ENCODE data around the gene CELF2.

The CELF2 gene

DNA sequence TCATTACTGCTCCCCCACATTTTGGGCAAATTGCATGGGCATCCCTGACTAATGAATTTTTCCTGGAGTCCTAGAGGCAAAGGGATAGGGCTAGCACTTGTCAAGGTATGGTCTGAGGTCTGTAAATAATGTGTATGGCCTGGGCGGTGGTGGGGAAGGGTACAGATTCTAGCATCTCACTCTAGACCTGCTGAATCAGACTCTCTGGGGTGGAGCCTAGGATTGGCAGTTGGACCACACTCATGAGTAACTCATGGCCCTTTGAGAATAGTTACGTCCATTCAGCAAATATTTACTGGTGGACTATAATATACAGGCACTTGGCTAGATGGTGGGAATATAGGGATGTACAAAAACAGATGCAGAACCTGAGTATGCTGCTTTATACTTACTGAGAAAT is 118.0 kb downstream of the CELF2 start:
- no peak for DNase-seq

- DNase-seq: no peak
Observed at GRCh38 chr10:11138314-11139033, 120.8 kb downstream of the CELF2 start.

GRCh38 chr10:11140963-11141362 is 123.3 kb downstream of the CELF2 start:
- no peak for DNase-seq

GRCh38 chr10:11141571-11142091 is 124.0 kb downstream of the CELF2 start:
- no peak for DNase-seq

- DNase-seq: no peak
Observed at GRCh38 chr10:11142777-11143176, 125.1 kb downstream of the CELF2 start.

GRCh38 chr10:11143242-11143641 is 125.6 kb downstream of the CELF2 start:
- no peak for DNase-seq

DNA sequence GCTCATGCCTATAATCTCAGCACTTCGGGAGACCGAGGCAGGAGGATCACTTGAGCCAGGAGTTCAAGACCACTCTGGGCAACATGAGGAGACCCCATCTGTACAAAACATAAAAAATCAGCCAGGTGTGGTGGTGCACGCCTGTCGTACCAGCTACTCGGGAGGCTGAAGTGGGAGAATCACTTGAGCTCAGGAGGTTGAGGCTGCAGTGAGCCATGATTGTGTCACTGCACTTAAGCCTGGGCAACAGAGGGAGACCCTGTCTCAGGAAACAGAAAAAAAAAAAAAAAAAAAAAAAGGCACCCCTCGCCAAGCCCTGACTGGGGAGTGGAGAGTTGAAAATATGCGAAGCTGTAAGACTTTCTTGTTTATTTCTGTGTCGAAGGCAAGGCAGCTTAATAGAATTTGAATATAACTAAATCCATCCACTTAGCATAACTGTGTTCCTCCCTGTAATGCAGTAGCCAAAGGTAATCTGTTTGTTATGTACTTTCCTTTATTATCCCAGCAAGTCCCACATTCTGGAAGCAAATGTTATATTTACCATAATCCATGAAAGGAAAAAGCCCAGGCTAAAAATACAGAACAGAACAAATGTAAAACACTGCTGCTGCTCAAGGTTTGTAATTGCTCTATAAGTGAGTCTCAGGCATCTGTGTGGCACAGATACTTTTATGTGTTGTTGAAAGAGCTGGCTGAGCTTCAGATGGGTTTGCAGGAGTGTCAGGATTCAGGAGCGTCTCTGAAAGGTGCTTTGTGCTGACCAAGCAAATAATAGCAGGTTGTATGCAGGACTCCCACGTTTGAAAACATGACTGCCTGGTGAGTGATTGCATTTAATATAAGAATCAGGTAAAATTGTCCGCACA is 127.2 kb downstream of the CELF2 start:
- no peak for DNase-seq

GRCh38 chr10:11145495-11145855 is 127.8 kb downstream of the CELF2 start:
- no peak for DNase-seq

GRCh38 chr10:11146402-11147171 is 128.9 kb downstream of the CELF2 start:
- DNase-seq: peak; percentile 30

DNA sequence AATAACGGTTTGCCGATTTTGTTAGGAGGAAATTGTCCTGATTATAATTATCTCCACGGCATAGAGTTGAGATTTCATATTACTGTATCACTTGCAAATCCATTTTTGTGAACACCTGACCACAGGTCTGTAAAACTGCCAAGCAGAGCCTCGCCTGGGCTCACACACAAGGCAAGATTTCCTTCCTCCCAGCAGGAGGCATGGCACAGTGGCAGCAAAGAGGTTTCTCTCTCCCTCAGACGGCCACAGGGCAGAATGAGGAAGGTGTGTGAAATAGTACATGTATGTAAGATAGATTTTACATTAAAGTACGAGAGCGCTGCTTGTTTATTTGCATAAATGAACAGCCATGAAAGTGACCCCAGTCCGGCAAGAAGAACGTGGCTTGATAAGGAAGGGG is 130.1 kb downstream of the CELF2 start:
- DNase-seq: no peak

- DNase-seq: peak; percentile 24
Observed at GRCh38 chr10:11148142-11149028, 130.7 kb downstream of the CELF2 start.

GRCh38 chr10:11149807-11150141 is 132.1 kb downstream of the CELF2 start:
- peak; percentile 23 for DNase-seq

- DNase-seq: no peak
Observed at GRCh38 chr10:11150231-11150731, 132.6 kb downstream of the CELF2 start.

GRCh38 chr10:11150879-11151415 is 133.3 kb downstream of the CELF2 start:
- no peak for DNase-seq

DNA sequence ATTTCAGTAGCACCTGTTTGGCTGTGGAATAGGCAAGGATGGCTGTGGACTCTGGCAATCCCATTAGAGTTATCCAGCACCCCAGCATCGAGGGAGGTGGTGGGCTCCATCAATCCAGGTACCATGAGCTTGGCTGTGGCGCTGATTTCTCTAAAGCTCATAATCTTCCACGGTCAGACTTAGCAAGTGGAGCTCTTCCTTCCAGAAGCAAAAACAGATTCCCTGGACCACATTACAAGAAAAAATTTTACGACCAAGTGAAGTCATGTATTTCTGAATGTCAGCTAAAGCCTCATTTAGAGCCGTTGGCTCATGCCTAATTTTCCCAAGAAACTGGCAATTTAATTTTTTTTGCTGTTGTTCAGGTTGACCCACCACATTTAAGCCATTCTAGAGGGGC is 135.1 kb downstream of the CELF2 start:
- no peak for DNase-seq

DNA sequence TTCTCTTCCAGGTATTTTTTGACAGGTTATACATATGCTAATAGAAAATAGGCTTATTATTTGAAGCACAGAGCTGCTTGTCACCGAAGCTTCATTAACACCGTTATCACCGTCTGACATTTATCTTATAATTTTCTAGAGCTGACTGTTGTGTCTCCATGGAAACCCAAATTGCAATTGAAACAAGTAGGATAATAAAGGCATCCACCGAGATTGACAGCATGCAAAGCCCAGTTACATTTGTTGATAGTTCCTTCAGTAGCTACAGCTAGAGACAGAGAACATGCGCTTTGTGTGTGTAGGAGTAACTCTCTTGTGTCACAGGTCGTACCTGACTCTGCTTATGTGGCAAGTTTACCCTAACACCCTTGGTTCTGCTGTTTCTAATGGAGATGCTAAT is 135.6 kb downstream of the CELF2 start:
- DNase-seq: no peak

DNA sequence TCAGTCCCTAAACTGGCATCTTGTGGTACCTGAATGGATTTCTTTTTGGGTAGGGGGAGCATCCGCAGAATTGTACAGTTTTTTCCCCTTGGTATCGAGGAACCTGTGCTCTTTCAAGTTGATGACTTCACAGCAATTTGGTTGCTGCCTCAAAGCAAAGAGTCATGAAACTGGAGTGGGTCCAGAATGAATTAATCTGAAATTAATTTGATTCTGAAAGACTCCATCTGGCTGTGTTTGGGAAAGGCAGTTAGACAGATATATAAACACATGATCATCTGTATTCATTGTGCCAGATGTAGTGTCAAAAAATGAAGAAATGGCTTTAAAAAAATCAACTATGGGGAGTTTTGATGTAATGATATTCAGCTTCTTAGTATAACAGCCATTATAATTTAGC is 136.1 kb downstream of the CELF2 start:
- DNase-seq: no peak

DNA sequence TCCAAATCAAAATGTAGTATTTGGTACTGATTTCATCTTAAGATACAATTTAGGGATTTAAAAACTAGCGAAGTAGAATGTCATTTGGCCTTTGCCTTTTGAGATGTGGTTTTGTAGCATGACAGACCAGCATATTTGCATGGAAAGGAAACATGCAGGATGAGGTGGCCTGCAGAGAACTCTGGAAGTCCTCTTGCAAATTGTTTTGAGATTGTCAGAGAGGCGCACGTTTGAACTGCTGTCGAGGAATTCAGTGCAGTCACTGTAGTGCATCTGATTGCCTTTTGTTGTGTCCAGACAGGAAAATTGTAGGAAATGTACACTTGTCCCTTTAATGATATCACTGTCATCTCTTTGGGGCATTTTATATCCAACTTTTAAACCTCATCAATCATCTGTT is 136.7 kb downstream of the CELF2 start:
- peak; percentile 40 for DNase-seq

- DNase-seq: peak; percentile 71
Observed at GRCh38 chr10:11154849-11155498, 137.3 kb downstream of the CELF2 start.

GRCh38 chr10:11156480-11156879 is 138.8 kb downstream of the CELF2 start:
- DNase-seq: no peak
